Fibroblast of villous mesenchyme (primary cell): Measurements from ENCODE around the gene GATA2. TPM values are rescaled to one million over a fixed set of nuclear protein-coding genes. Genes with fewer than 3 reads are reported as not detected.

Experiments
- DNase-seq: peaks from one replicate; pipeline ENCODE4 v3.0.0-alpha.2; 2010; ENCODE audit warnings: low read depth
- H3K4me3 ChIP-seq: 2 replicates; pipeline ENCODE4 v1.5.1; 2011; ENCODE audit warnings: low read depth, mild to moderate bottlenecking, low read length
- total RNA-seq: library from RNA; depleted of rRNA; stranded (reverse); fragments of >200 nt; gene quantifications from 2 replicates; pipeline ENCODE4 v1.2.3, GENCODE V29; 2012
- TF ChIP-seq, protein P1 (sequence below): IDR thresholded peaks from 2 replicates; pipeline ENCODE4 v1.5.1; 2012; ENCODE audit warnings: low read depth, mild to moderate bottlenecking, low read length; ENCODE audit not compliant: insufficient read depth

Gene GATA2
- total RNA-seq, 1 donor, result 41.0 TPM

DNA sequence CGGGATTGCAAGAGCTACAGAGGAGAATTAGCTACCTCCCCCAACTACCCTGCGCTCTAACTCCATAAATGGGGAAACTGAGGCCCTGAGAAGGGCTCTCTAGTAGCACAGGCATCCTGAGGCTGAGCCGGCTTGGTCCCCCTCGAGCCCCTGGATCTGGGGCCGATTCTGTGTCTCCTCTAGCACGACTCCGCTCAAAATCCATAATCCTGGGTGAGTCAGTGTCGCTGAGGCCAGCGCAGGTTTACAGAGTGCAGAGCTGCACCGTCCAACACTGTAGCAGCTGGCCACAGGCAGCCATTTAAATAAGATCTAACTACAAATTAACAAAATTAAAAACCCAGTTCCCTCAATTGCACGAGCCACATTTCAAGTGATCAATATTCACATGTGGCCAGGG, 10.8 kb downstream of the GATA2 start:
- DNase-seq, result peak; percentile 63
- TF ChIP-seq, protein P1, sequence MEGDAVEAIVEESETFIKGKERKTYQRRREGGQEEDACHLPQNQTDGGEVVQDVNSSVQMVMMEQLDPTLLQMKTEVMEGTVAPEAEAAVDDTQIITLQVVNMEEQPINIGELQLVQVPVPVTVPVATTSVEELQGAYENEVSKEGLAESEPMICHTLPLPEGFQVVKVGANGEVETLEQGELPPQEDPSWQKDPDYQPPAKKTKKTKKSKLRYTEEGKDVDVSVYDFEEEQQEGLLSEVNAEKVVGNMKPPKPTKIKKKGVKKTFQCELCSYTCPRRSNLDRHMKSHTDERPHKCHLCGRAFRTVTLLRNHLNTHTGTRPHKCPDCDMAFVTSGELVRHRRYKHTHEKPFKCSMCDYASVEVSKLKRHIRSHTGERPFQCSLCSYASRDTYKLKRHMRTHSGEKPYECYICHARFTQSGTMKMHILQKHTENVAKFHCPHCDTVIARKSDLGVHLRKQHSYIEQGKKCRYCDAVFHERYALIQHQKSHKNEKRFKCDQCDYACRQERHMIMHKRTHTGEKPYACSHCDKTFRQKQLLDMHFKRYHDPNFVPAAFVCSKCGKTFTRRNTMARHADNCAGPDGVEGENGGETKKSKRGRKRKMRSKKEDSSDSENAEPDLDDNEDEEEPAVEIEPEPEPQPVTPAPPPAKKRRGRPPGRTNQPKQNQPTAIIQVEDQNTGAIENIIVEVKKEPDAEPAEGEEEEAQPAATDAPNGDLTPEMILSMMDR, result no peak
- no peak overlapping the region for H3K4me3 ChIP-seq

DNA sequence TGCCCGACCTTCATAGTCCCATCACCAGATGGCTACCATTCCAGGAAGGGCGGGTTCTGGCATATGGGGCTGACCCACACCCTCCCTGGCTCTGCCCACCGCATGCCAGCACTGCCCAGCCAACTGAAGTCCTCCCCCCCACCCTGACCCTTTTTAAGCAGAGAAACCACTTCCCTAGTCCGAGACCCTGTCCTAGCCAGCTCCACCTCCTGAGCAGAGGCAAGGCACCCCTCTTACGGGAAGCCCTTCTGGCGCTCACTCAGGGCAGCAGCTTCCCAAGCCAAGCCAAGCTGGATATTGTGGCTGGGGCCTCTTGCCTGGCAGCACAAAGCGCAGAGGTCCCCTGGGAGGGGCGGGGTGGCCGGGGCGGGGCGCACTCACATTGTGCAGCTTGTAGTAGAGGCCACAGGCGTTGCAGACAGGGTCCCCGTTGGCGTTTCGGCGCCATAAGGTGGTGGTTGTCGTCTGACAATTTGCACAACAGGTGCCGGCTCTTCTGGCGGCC, 11.5 kb downstream of the GATA2 start:
- peak; percentile 7 for DNase-seq
- TF ChIP-seq, protein P1, result no peak
- no peak overlapping the region for H3K4me3 ChIP-seq

DNA sequence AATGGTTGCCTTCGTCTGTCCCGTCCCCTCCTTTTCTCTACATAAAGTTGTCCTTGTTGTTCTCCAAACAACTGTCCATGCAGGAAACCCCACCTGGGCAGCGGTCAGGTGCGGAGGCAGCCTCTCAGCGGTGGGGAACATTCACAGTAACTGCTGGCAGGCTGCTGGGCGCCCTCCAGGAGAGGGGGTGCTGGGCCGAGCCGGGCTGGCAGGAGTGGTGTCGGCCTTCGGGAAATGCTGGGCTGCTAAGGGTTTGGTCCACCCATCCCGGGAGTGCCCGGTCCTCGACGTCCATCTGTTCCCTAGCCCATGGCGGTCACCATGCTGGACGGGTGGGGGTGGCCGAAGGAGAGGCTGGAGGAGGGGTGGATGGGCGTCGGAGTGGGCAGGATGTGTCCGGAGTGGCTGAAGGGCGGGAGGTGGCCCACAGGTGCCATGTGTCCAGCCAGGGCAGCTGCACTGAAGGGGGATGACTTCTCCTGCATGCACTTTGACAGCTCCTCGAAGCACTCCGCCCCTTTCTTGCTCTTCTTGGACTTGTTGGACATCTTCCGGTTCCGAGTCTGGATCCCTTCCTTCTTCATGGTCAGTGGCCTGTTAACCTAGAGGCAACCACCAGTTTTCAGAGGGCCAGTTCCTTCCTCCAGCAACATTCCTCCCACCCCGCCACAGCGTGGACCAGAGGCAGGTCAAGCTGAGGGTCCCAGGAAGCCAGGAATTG, 12.1 kb downstream of the GATA2 start:
- no peak for DNase-seq
- TF ChIP-seq, protein P1, result no peak
- no peak overlapping the region for H3K4me3 ChIP-seq

DNA sequence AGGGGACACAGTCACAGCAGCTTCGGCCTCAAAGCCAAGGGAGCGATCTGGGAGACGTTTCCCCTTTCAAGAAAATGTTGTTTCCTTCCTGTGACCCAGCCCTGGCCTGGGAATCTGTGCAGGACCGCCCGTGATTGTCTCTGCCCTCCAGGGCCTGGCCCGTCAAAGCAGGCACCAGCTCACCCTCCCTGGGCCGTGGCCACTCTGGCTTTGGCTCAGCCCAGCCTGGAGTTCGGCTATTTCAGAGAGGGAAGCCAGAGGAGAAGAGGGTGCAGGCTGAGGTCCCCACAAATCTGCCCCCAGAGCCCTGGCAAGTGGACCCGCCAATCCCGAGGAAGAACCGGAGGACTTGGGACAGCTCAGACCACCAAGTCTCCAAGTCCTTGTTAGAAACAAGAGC, 12.7 kb downstream of the GATA2 start:
- DNase-seq, result no peak
- TF ChIP-seq, protein P1, result no peak
- H3K4me3 ChIP-seq, result no peak overlapping the region

DNA sequence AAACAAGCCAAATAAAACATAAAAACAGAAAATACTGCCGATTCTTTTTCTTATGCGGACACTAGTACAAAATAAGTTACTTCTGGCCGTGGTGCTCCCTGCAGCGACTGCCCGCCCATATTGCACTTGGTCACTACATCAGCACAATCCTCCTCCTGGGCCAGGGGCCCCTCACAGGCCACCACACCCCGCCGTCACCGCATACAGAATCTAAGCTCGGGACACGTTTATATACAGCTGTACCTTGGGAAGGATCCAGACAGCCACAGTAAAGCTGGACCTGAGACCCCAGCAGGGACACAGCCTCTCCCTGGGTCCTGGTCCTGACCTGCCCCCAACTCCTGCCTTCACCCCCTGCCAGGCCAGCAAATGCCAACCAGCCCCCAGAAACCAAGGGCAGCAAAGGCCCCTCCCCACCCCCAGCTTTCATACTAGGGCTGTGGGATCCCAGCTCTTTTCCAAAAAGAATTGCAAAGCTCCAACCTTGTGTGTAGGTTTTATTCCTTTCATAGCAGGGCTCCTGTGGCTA, 13.4 kb downstream of the GATA2 start:
- TF ChIP-seq, protein P1, result no peak
- no peak overlapping the region for H3K4me3 ChIP-seq
- no peak for DNase-seq

DNA sequence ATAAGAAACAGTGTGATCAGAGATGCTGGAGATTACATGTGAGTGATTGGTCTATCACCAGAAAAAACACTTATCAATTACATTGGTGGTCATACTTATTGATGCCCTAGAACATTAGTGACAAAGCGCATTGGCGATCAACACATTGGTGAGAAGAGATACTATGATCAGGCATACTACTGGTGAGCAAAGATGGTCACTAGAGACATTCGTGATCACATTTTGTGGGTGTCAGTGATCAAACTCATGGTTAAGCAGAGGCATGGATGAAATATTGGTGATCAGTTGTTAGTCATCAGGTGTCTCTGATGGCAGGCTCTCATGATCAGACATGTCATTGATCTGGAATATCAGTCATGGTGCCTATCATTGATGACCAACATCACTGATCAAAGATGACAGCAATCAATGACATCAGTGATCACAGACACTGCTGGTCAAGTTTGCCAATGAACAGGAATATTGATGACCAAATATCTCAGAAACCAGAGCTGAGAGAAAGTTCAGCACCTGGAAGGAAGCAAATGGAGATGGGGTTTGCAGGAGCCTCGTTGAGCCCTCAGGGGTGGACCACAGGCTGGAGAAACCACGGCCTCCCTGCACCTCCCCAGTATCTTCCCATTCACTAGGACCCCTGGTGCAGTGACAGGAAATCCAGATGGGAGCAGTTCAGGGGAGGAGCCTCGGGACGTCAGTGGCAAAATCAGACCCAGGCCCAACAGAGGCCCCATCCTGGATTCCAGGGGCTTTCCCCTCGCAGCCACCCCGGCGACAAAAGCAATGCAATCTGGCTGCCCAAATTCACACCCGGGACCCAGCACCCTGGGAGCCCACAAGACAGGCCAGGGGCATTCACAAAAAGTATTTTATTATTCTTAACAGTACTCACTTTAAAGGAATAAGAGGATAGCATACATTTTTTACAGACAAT, 14.2 kb downstream of the GATA2 start:
- no peak for DNase-seq
- TF ChIP-seq, protein P1, result no peak
- no peak overlapping the region for H3K4me3 ChIP-seq
